Measurements from ENCODE around the gene SPC24. TPM values are rescaled to one million over a fixed set of nuclear protein-coding genes. Genes with fewer than 3 reads are reported as not detected.
"Not testable (repeated sequence)": the region's sequence is repeated elsewhere in the genome, so short reads cannot be mapped to it uniquely, and the experiment has no call there.

SPC24 gene
- total RNA-seq, 3 donors from 2014 or later = 0.66 to 4.8 (median 2.3) TPM

- TF ChIP-seq POLR2AphosphoS5 (IDR thresholded peaks at IDR 0.05) (no peak), POLR2A (IDR thresholded peaks at IDR 0.05) (no peak)
- TF ChIP-seq, protein P1, sequence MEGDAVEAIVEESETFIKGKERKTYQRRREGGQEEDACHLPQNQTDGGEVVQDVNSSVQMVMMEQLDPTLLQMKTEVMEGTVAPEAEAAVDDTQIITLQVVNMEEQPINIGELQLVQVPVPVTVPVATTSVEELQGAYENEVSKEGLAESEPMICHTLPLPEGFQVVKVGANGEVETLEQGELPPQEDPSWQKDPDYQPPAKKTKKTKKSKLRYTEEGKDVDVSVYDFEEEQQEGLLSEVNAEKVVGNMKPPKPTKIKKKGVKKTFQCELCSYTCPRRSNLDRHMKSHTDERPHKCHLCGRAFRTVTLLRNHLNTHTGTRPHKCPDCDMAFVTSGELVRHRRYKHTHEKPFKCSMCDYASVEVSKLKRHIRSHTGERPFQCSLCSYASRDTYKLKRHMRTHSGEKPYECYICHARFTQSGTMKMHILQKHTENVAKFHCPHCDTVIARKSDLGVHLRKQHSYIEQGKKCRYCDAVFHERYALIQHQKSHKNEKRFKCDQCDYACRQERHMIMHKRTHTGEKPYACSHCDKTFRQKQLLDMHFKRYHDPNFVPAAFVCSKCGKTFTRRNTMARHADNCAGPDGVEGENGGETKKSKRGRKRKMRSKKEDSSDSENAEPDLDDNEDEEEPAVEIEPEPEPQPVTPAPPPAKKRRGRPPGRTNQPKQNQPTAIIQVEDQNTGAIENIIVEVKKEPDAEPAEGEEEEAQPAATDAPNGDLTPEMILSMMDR (IDR thresholded peaks at IDR 0.05) = no peak
- no peaks in the 10 kb centered on the region for H3K36me3 ChIP-seq
- intact Hi-C loops (cut with DNase I; ENCODE audit: low total_unique reads) = no loop called here
Observed at GRCh38 chr19:11127905-11128304, 27.7 kb downstream of the SPC24 start.

GRCh38 chr19:11125994-11126685 is 29.4 kb downstream of the SPC24 start:
- TF ChIP-seq, protein P1 (IDR thresholded peaks at IDR 0.05) = peak; percentile 71 to 81 (median 74)
- TF ChIP-seq POLR2AphosphoS5 (IDR thresholded peaks at IDR 0.05) (peak in 1 of 3 donors; percentile 19), POLR2A (IDR thresholded peaks at IDR 0.05) (no peak)
- no peaks in the 10 kb centered on the region for H3K9me3 ChIP-seq
- no peaks in the 10 kb centered on the region for H3K27me3 ChIP-seq
- H3K4me3 ChIP-seq = no peak overlapping the region
- no peaks in the 10 kb centered on the region for H3K4me1 ChIP-seq
- H3K27ac ChIP-seq = no peak overlapping the region
- intact Hi-C loops (cut with DNase I; ENCODE audit: low total_unique reads) = no loop called here
- peak; percentile 86 to 88 for DNase-seq (ENCODE audit: low spot score in 2 of 2)
- no peaks in the 10 kb centered on the region for H3K36me3 ChIP-seq

More at GRCh38 chr19:11127905-11128304, 27.7 kb downstream of the SPC24 start:
- no peaks in the 10 kb centered on the region for H3K27me3 ChIP-seq
- H3K27ac ChIP-seq = no peak overlapping the region
- no peak overlapping the region for H3K4me3 ChIP-seq
- no peak for DNase-seq (ENCODE audit: low spot score in 2 of 2)
- H3K9me3 ChIP-seq = no peaks in the 10 kb centered on the region
- no peaks in the 10 kb centered on the region for H3K4me1 ChIP-seq

GRCh38 chr19:11124157-11124556 is 31.4 kb downstream of the SPC24 start:
- H3K9me3 ChIP-seq; DNase-seq (ENCODE audit: low spot score in 2 of 2); H3K4me3 ChIP-seq; H3K27ac ChIP-seq; intact Hi-C loops (cut with DNase I; ENCODE audit: low total_unique reads); H3K4me1 ChIP-seq; H3K27me3 ChIP-seq; H3K36me3 ChIP-seq: not testable (repeated sequence)

DNA sequence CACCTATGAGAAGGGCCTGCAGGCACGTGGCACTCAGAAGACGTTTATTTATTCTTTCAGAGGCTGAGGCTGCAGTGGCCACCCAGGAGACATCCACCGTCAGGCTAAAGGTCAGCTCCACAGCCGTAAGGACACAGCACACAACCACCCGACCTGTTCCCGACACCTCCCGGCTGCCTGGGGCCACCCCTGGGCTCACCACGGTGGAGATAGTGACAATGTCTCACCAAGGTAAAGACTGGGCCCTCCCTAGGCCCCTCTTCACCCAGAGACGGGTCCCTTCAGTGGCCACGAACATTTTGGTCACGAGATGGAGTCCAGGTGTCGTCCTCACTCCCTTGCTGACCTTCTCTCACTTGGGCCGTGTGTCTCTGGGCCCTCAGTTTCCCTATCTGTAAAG is 32.5 kb downstream of the SPC24 start:
- intact Hi-C loops (cut with DNase I; ENCODE audit: low total_unique reads) = no loop called here
- Histone ChIP-seq H3K27ac (no peak overlapping the region), H3K27me3 (no peaks in the 10 kb centered on the region), H3K9me3 (no peaks in the 10 kb centered on the region), H3K4me1 (no peaks in the 10 kb centered on the region), H3K36me3 (no peaks in the 10 kb centered on the region), H3K4me3 (no peak overlapping the region)
- DNase-seq (ENCODE audit: low spot score in 2 of 2) = no peak
- TF ChIP-seq, protein P1 (IDR thresholded peaks at IDR 0.05) = no peak
- no peak for TF ChIP-seq POLR2A (IDR thresholded peaks at IDR 0.05)
- no peak for TF ChIP-seq POLR2AphosphoS5 (IDR thresholded peaks at IDR 0.05)

GRCh38 chr19:11121963-11122362 is 33.6 kb downstream of the SPC24 start:
- DNase-seq (ENCODE audit: low spot score in 2 of 2); H3K27ac ChIP-seq; H3K27me3 ChIP-seq; H3K9me3 ChIP-seq; H3K36me3 ChIP-seq; H3K4me3 ChIP-seq; intact Hi-C loops (cut with DNase I; ENCODE audit: low total_unique reads); H3K4me1 ChIP-seq: not testable (repeated sequence)

DNA sequence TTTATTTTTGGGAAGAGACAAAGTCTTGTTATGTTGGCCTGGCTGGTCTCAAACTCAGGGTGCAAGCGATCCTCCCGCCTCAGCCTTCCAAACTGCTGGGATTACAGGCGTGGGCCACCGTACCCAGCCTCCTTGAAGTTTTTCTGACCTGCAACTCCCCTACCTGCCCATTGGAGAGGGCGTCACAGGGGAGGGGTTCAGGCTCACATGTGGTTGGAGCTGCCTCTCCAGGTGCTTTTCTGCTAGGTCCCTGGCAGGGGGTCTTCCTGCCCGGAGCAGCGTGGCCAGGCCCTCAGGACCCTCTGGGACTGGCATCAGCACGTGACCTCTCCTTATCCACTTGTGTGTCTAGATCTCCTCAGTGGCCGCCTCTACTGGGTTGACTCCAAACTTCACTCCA is 39.1 kb downstream of the SPC24 start:
- Histone ChIP-seq H3K27ac (no peak overlapping the region), H3K36me3 (no peaks in the 10 kb centered on the region), H3K4me3 (no peak overlapping the region), H3K9me3 (no peaks in the 10 kb centered on the region), H3K27me3 (no peaks in the 10 kb centered on the region), H3K4me1 (no peaks in the 10 kb centered on the region)
- no peak for DNase-seq (ENCODE audit: low spot score in 2 of 2)
- TF ChIP-seq POLR2AphosphoS5 (IDR thresholded peaks at IDR 0.05) (no peak), POLR2A (IDR thresholded peaks at IDR 0.05) (no peak)
- TF ChIP-seq, protein P1 (IDR thresholded peaks at IDR 0.05) = no peak
- intact Hi-C loops (cut with DNase I; ENCODE audit: low total_unique reads) = no loop called here

Measured in breast epithelium (tissue), 4 donors.